Small intestine (tissue), 7 donors: ENCODE data around the gene TMPRSS6. TPM values are rescaled to one million over a fixed set of nuclear protein-coding genes. Genes with fewer than 3 reads are reported as not detected.

Experiments used
- DNase-seq, 2 donors: peaks; one replicate each; pipeline versions ENCODE4 v3.0.0 to v3.0.0-alpha.2; 2013
- FAIRE-seq: peaks from 2 replicates; lab custom pipeline; 2012; peaks lifted over from hg19 to GRCh38; lab: Jason Lieb, UNC
- H3K27ac ChIP-seq, 3 donors: one replicate each; pipeline ENCODE4 v1.5.1; 2013; ENCODE audit warnings: low read length in 2 of 3, mild to moderate bottlenecking in 2 of 3, control low read depth in 1 of 3, inconsistent platforms in 1 of 3, low read depth in 1 of 3, moderate library complexity in 1 of 3
- H3K27me3 ChIP-seq, 3 donors: one replicate each; pipeline ENCODE4 v1.6.1; 2013; ENCODE audit warnings: low read length in 3 of 3, inconsistent platforms in 1 of 3; ENCODE audit not compliant: control insufficient read depth in 3 of 3, insufficient read depth in 3 of 3
- H3K36me3 ChIP-seq, 3 donors: one replicate each; pipeline ENCODE4 v1.6.1; 2013; ENCODE audit warnings: low read length in 3 of 3, inconsistent platforms in 1 of 3, low read depth in 1 of 3, mild to moderate bottlenecking in 1 of 3, moderate library complexity in 1 of 3; ENCODE audit not compliant: control insufficient read depth in 3 of 3, insufficient read depth in 2 of 3
- H3K4me1 ChIP-seq, 3 donors: one replicate each; pipeline ENCODE4 v1.6.1; 2013; ENCODE audit warnings: low read length in 2 of 3, inconsistent platforms in 1 of 3, low read depth in 1 of 3, mild to moderate bottlenecking in 1 of 3, moderate library complexity in 1 of 3; ENCODE audit not compliant: control insufficient read depth in 3 of 3, insufficient read depth in 2 of 3
- H3K4me3 ChIP-seq, 3 donors: one replicate each; pipeline ENCODE4 v1.5.1; 2013; ENCODE audit warnings: low read length in 3 of 3, control low read depth in 1 of 3, inconsistent platforms in 1 of 3, low read depth in 1 of 3, mild to moderate bottlenecking in 1 of 3, moderate library complexity in 1 of 3
- H3K9me3 ChIP-seq, 2 donors: one replicate each; pipeline ENCODE4 v1.6.1; 2013; ENCODE audit warnings: low read depth in 1 of 2, low read length in 1 of 2; ENCODE audit not compliant: control insufficient read depth in 2 of 2, insufficient read depth in 1 of 2
- WGBS, 3 donors: extraction: QIAGEN DNeasy Blood & Tissue Kit; methylation state at CpG; one replicate each; pipeline ENCODE4 v1.1.7; 2013; 5-methylcytosine and 5-hydroxymethylcytosine counted together
- polyA plus RNA-seq, 4 donors: library from polyadenylated mRNA; stranded (reverse) in 3 of 4; unstranded in 1 of 4; fragments of 200-250 nt in 3 of 4; fragments of 120-200 nt in 1 of 4; gene quantifications; one replicate each; pipeline versions ENCODE4 v1.2.1 to v1.2.3, GENCODE V29; 2013
- donor health status: healthy with polysubstance abuse.
- donor health status: control.
- donor health status: control.
- donor health status: Bipolar disorder and iron deficiency.
- donor health status: healthy.

TMPRSS6 gene
- polyA plus RNA-seq, 4 donors, result 0.40 to 4.2 (median 1.3) TPM

- Histone ChIP-seq H3K4me1 (no peaks in the 10 kb centered on the region), H3K9me3 (no peaks in the 10 kb centered on the region), H3K4me3 (no peak overlapping the region), H3K27me3 (no peaks in the 10 kb centered on the region), H3K27ac (no peak overlapping the region), H3K36me3 (no peaks in the 10 kb centered on the region)
- FAIRE-seq (no peak), DNase-seq (no peak)
- WGBS, 3 donors, result 68 to 78% (median 73%) methylated on average over 8 of the region's 8 CpGs
Observed at GRCh38 chr22:37137131-37137530, 27.6 kb upstream of the TMPRSS6 start.

- FAIRE-seq (no peak), DNase-seq (no peak)
- Histone ChIP-seq H3K4me3 (no peak overlapping the region), H3K36me3 (no peaks in the 10 kb centered on the region), H3K9me3 (no peaks in the 10 kb centered on the region), H3K4me1 (no peaks in the 10 kb centered on the region), H3K27me3 (no peaks in the 10 kb centered on the region), H3K27ac (no peak overlapping the region)
- 80 to 88% (median 85%) methylated on average over 12 of the region's 12 CpGs for WGBS, 3 donors
Observed at GRCh38 chr22:37135023-37135422, 25.5 kb upstream of the TMPRSS6 start.

- FAIRE-seq (no peak), DNase-seq (no peak)
- H3K27ac ChIP-seq, result no peak overlapping the region
- H3K36me3 ChIP-seq, result no peaks in the 10 kb centered on the region
- H3K4me1 ChIP-seq, result no peaks in the 10 kb centered on the region
- 69 to 71% (median 69%) methylated on average over 15 to 16 of the region's 16 CpGs for whole genome bisulfite sequencing, 3 donors
- H3K4me3 ChIP-seq, result no peak overlapping the region
- H3K27me3 ChIP-seq, result no peaks in the 10 kb centered on the region
- no peaks in the 10 kb centered on the region for H3K9me3 ChIP-seq
Observed at GRCh38 chr22:37133304-37134018, 23.9 kb upstream of the TMPRSS6 start.

- H3K36me3 ChIP-seq, result no peaks in the 10 kb centered on the region
- H3K9me3 ChIP-seq, result no peaks in the 10 kb centered on the region
- no peak overlapping the region for H3K27ac ChIP-seq
- 85 to 90% (median 88%) methylated on average over 7 of the region's 7 CpGs for WGBS, 3 donors
- no peak for DNase-seq
- no peak for FAIRE-seq
- H3K4me3 ChIP-seq, result no peak overlapping the region
- H3K27me3 ChIP-seq, result no peaks in the 10 kb centered on the region
- H3K4me1 ChIP-seq, result no peaks in the 10 kb centered on the region
Observed at GRCh38 chr22:37132773-37133172, 23.3 kb upstream of the TMPRSS6 start.

GRCh38 chr22:37129866-37130441 lies 20.4 kb upstream of the TMPRSS6 start:
- 74 to 87% (median 83%) methylated on average over 13 to 14 of the region's 14 CpGs for WGBS, 3 donors
- no peak for FAIRE-seq
- H3K4me1 ChIP-seq, result no peaks in the 10 kb centered on the region
- H3K4me3 ChIP-seq, result no peak overlapping the region
- H3K36me3 ChIP-seq, result no peaks in the 10 kb centered on the region
- no peak for DNase-seq
- no peaks in the 10 kb centered on the region for H3K27me3 ChIP-seq
- no peak overlapping the region for H3K27ac ChIP-seq
- no peaks in the 10 kb centered on the region for H3K9me3 ChIP-seq

GRCh38 chr22:37128555-37129281 lies 19.2 kb upstream of the TMPRSS6 start:
- DNase-seq, result no peak
- no peaks in the 10 kb centered on the region for H3K36me3 ChIP-seq
- no peak for FAIRE-seq
- no peaks in the 10 kb centered on the region for H3K9me3 ChIP-seq
- H3K4me3 ChIP-seq, result no peak overlapping the region
- no peaks in the 10 kb centered on the region for H3K27me3 ChIP-seq
- WGBS, 3 donors, result 72 to 87% (median 78%) methylated on average over 12 of the region's 12 CpGs
- H3K4me1 ChIP-seq, result no peaks in the 10 kb centered on the region
- H3K27ac ChIP-seq, result no peak overlapping the region

- H3K4me1 ChIP-seq, result no peaks in the 10 kb centered on the region
- DNase-seq (no peak), FAIRE-seq (no peak)
- H3K27ac ChIP-seq, result no peak overlapping the region
- no peak overlapping the region for H3K4me3 ChIP-seq
- no peaks in the 10 kb centered on the region for H3K27me3 ChIP-seq
- WGBS, 3 donors, result 64 to 73% (median 68%) methylated on average over 14 of the region's 14 CpGs
- no peaks in the 10 kb centered on the region for H3K9me3 ChIP-seq
- H3K36me3 ChIP-seq, result no peaks in the 10 kb centered on the region
Observed at GRCh38 chr22:37127350-37127878, 17.9 kb upstream of the TMPRSS6 start.

- no peak for DNase-seq
- H3K27me3 ChIP-seq, result no peaks in the 10 kb centered on the region
- FAIRE-seq, result no peak
- H3K36me3 ChIP-seq, result no peaks in the 10 kb centered on the region
- no peak overlapping the region for H3K27ac ChIP-seq
- H3K9me3 ChIP-seq, result no peaks in the 10 kb centered on the region
- H3K4me3 ChIP-seq, result no peak overlapping the region
- WGBS, 3 donors, result 48 to 79% (median 63%) methylated on average over 5 of the region's 5 CpGs
- peaks cover 0 to 1% (median 0%) of the 10 kb centered on the region in 3 donors for H3K4me1 ChIP-seq
Observed at GRCh38 chr22:37126882-37127281, 17.4 kb upstream of the TMPRSS6 start.
